Gastrocnemius medialis (tissue), 4 donors: ENCODE measurements around the gene TTBK1. TPM values are rescaled to one million over a fixed set of nuclear protein-coding genes. Genes with fewer than 3 reads are reported as not detected.

ENCODE experiments used
- ATAC-seq, 2 donors: fragments of 150-250 bp; one replicate each; pipeline ENCODE4 v1.9.1; 2016
- DNase-seq, 2 donors: peaks; one replicate each; pipeline ENCODE4 v3.0.0-alpha.2; 2019
- H3K27ac ChIP-seq, 4 donors: fragments of 200-600 bp; sonication (generic); 1 replicate in 1 of 4; 2 replicates in 3 of 4; pipeline ENCODE4 v1.5.1; 2016 to 2018; ENCODE audit warnings: mild to moderate bottlenecking in 2 of 4, moderate library complexity in 1 of 4
- H3K27me3 ChIP-seq, 3 donors: fragments of 200-600 bp; sonication (generic) in 2 of 3; 1 replicate in 1 of 3; 2 replicates in 2 of 3; pipeline versions ENCODE4 v1.5.1 to v1.6.0; 2016 to 2019; ENCODE audit warnings: mild to moderate bottlenecking in 1 of 3, moderate library complexity in 1 of 3
- H3K36me3 ChIP-seq, 2 donors: fragments of 200-600 bp; sonication (generic) in 1 of 2; one replicate each; pipeline ENCODE4 v1.5.1; 2017 to 2018
- H3K4me1 ChIP-seq, 2 donors: fragments of 200-600 bp; sonication (generic) in 1 of 2; one replicate each; pipeline ENCODE4 v1.5.1; 2016 to 2017; ENCODE audit warnings: mild to moderate bottlenecking in 2 of 2
- H3K4me3 ChIP-seq, 4 donors: fragments of 200-600 bp; sonication (generic) in 3 of 4; 1 replicate in 1 of 4; 2 replicates in 3 of 4; pipeline ENCODE4 v1.5.1; 2016 to 2019; ENCODE audit warnings: mild to moderate bottlenecking in 2 of 4
- H3K9me3 ChIP-seq, 3 donors: fragments of 200-600 bp; sonication (generic) in 2 of 3; 1 replicate in 1 of 3; 2 replicates in 2 of 3; pipeline ENCODE4 v1.5.1; 2016 to 2019
- POLR2A ChIP-seq, 2 donors: fragments of 450-650 bp; IDR thresholded peaks; one replicate each; pipeline ENCODE4 v1.6.1; 2017; ENCODE audit warnings: antibody characterized with exemption in 2 of 2, mild to moderate bottlenecking in 2 of 2, moderate library complexity in 2 of 2
- in situ Hi-C, 4 donors: fragments of 200-750 bp; cut with MboI; loops; one replicate each; pipeline versions ENCODE4 v1.15.0 to v1.8.0; 2017; ENCODE audit warnings: low sequenced_read_pairs in 4 of 4
- intact Hi-C: fragments of 100-400 bp; cut with DNase I; formaldehyde crosslinking; loops from one replicate; pipeline ENCODE4 v1.15.1; 2023; ENCODE audit warnings: low total_unique reads
- total RNA-seq, 4 donors: library from RNA; depleted of rRNA; stranded (reverse); fragments of >200 nt; gene quantifications; one replicate each; pipeline versions ENCODE4 v1.1.0 to v1.2.3, GENCODE V29; 2016
- TF ChIP-seq, protein P1 (sequence below), 5 experiments: fragments of 450-650 bp in 3 of 5; fragments of 200-600 bp in 2 of 5; sonication (generic) in 2 of 5; IDR thresholded peaks in 4 of 5; conservative IDR thresholded peaks in 1 of 5; 1 replicate in 4 of 5; 2 replicates in 1 of 5; pipeline ENCODE4 v1.5.1; 2016 to 2019; ENCODE audit warnings: antibody characterized with exemption in 5 of 5, mild to moderate bottlenecking in 3 of 5, moderate library complexity in 3 of 5

TTBK1 gene
- total RNA-seq, 4 donors from 2014 or later, result 0.04 TPM; not detected in 3

- H3K9me3 ChIP-seq, result no peaks in the 10 kb centered on the region
- no peak overlapping the region for H3K4me3 ChIP-seq
- no peak for TF ChIP-seq POLR2A (IDR thresholded peaks at IDR 0.05)
- TF ChIP-seq, protein P1, sequence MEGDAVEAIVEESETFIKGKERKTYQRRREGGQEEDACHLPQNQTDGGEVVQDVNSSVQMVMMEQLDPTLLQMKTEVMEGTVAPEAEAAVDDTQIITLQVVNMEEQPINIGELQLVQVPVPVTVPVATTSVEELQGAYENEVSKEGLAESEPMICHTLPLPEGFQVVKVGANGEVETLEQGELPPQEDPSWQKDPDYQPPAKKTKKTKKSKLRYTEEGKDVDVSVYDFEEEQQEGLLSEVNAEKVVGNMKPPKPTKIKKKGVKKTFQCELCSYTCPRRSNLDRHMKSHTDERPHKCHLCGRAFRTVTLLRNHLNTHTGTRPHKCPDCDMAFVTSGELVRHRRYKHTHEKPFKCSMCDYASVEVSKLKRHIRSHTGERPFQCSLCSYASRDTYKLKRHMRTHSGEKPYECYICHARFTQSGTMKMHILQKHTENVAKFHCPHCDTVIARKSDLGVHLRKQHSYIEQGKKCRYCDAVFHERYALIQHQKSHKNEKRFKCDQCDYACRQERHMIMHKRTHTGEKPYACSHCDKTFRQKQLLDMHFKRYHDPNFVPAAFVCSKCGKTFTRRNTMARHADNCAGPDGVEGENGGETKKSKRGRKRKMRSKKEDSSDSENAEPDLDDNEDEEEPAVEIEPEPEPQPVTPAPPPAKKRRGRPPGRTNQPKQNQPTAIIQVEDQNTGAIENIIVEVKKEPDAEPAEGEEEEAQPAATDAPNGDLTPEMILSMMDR (IDR thresholded peaks at IDR 0.05 in 4 of 5, conservative IDR thresholded peaks at IDR 0.05 in 1 of 5), result no peak
- intact Hi-C loops (no loop called here), in situ Hi-C loops (no loop called here)
- ATAC-seq (no peak), DNase-seq (no peak)
- H3K27me3 ChIP-seq, result no peaks in the 10 kb centered on the region
- no peak overlapping the region for H3K27ac ChIP-seq
- no peaks in the 10 kb centered on the region for H3K4me1 ChIP-seq
- H3K36me3 ChIP-seq, result no peaks in the 10 kb centered on the region
These were observed 19.6 kb downstream of the TTBK1 start for GRCh38 chr6:43262780-43263313.

DNA sequence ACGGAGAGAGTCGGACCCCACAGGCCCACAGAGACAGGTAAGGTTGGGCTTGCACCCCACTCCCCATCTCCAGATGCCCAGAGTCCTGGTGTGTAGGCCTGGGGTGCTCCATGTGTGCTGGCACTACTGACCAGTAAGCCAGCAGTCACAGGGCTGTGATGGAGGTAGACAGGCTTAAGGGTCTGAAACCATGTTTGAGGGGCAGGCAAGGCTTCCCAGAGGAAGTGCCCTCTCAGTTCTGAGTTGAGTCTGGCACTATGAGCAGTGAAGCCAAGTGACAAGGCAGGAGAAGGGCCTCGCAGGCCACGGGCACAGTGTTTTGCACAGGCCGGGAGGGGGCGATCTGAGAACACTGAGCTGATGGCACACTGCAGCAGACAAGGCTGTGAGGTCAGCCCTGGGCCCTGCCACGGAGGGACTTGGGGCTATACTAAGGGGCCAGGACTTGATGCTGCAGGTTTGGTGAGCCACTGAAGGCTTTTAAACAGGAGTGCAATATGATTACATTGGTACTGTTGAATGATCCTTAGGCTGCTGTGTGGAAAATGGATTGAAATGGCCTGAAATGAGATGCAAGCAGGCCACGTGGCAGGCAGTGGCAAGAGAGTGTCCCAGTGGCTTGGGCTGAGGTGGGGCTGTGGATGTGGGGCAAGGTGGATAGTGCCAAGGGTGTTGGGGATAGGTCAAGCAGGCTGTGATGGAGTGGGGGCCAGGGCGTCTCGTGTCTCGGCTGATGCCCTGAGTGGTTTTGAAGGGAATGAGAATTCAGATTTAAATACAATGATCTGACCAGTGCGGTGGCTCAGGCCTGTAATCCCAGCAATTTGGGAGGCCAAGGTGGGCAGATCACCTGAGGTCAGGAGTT, 20.3 kb downstream of the TTBK1 start:
- peak in 1 of 2 donors; percentile 32 for ATAC-seq
- in situ Hi-C loops, result no loop called here
- intact Hi-C loops, result no loop called here

GRCh38 chr6:43264599-43265145, 21.4 kb downstream of the TTBK1 start:
- Histone ChIP-seq H3K36me3 (no peaks in the 10 kb centered on the region), H3K9me3 (no peaks in the 10 kb centered on the region), H3K27ac (no peak overlapping the region), H3K4me3 (no peak overlapping the region), H3K27me3 (peaks cover 5 to 7% (median 7%) of the 10 kb centered on the region in 3 donors), H3K4me1 (peaks cover 0 to 6% of the 10 kb centered on the region in 2 donors)
- in situ Hi-C loops (no loop called here), intact Hi-C loops (no loop called here)
- DNase-seq (no peak), ATAC-seq (no peak)
- TF ChIP-seq POLR2A (IDR thresholded peaks at IDR 0.05), result no peak
- TF ChIP-seq, protein P1 (IDR thresholded peaks at IDR 0.05 in 4 of 5, conservative IDR thresholded peaks at IDR 0.05 in 1 of 5), result no peak

More for the DNA sequence above, 20.3 kb downstream of the TTBK1 start:
- Histone ChIP-seq H3K27ac (no peak overlapping the region), H3K9me3 (no peaks in the 10 kb centered on the region), H3K36me3 (no peaks in the 10 kb centered on the region), H3K27me3 (no peaks in the 10 kb centered on the region), H3K4me1 (no peaks in the 10 kb centered on the region), H3K4me3 (no peak overlapping the region)
- no peak for TF ChIP-seq POLR2A (IDR thresholded peaks at IDR 0.05)
- TF ChIP-seq, protein P1 (IDR thresholded peaks at IDR 0.05 in 4 of 5, conservative IDR thresholded peaks at IDR 0.05 in 1 of 5), result peak in 3 of 5 experiments; percentile 29 to 50 (median 39)
- DNase-seq, result peak in 1 of 2 donors; percentile 19

GRCh38 chr6:43265564-43265963, 22.3 kb downstream of the TTBK1 start:
- ATAC-seq (no peak), DNase-seq (no peak)
- in situ Hi-C loops (no loop called here), intact Hi-C loops (no loop called here)
- no peak overlapping the region for H3K27ac ChIP-seq
- H3K27me3 ChIP-seq, result peaks cover 8 to 13% (median 12%) of the 10 kb centered on the region in 3 donors
- TF ChIP-seq, protein P1 (IDR thresholded peaks at IDR 0.05 in 4 of 5, conservative IDR thresholded peaks at IDR 0.05 in 1 of 5), result no peak
- TF ChIP-seq POLR2A (IDR thresholded peaks at IDR 0.05), result no peak
- peaks cover 0 to 8% of the 10 kb centered on the region in 2 donors for H3K4me1 ChIP-seq
- no peaks in the 10 kb centered on the region for H3K36me3 ChIP-seq
- H3K4me3 ChIP-seq, result no peak overlapping the region
- no peaks in the 10 kb centered on the region for H3K9me3 ChIP-seq
